ENCODE results near the gene CHST7.

The CHST7 gene

DNA sequence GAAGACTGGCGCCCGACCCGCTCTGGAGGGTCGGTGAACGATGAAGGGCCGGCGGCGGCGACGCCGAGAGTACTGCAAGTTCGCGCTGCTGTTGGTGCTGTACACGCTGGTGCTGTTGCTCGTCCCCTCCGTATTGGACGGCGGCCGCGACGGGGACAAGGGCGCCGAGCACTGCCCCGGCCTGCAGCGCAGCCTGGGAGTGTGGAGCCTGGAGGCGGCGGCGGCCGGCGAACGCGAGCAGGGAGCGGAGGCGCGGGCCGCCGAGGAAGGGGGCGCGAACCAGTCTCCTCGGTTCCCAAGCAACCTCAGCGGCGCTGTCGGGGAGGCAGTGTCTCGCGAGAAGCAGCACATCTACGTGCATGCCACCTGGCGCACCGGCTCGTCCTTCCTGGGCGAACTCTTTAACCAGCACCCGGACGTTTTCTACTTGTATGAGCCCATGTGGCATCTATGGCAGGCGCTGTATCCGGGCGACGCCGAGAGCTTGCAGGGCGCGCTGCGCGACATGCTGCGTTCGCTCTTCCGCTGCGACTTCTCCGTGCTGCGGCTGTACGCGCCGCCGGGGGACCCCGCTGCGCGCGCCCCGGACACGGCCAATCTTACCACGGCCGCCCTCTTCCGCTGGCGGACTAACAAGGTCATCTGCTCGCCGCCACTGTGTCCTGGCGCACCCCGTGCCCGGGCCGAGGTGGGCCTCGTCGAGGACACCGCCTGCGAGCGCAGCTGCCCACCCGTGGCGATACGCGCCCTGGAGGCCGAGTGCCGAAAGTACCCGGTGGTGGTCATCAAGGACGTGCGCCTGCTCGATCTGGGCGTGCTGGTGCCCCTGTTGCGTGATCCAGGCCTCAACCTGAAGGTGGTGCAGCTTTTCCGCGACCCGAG is 568 bp downstream of the CHST7 start:
- DNase-seq, result peak; percentile 51 to 73 (median 53)

DNA sequence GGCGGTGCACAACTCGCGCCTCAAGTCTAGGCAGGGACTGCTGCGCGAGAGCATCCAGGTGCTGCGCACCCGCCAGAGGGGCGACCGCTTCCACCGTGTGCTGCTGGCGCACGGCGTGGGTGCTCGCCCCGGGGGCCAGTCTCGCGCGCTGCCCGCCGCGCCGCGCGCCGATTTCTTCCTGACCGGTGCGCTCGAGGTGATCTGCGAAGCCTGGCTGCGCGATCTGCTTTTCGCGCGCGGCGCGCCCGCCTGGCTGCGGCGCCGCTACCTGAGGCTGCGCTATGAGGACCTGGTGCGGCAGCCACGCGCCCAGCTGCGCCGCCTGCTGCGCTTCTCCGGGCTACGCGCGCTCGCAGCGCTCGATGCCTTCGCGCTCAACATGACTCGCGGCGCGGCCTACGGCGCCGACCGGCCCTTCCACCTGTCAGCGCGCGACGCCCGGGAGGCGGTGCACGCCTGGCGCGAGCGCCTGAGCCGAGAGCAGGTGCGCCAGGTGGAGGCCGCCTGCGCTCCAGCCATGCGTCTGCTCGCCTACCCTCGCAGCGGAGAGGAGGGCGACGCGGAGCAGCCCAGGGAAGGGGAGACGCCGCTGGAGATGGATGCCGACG is 1.3 kb downstream of the CHST7 start:
- DNase-seq, result peak; percentile 3 to 52 (median 27)

DNA sequence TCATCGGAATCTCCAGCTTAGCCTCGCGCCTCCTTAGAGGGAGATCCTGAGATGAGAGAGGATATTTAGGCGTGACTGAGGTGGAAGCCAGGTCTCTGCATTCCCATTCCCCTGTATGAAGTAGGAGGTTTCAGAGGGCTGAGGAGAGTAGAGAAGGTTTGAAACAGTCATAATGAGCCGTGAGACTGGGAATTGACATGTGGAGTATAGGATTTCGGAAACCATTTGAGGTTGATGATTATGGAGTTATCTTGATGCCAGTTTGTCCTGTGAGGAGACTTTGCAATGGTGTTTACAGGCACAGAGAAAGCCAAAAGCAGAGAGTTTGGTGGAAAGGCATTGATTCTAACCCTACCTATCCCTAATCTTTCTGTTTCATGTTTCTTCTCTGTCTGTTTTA is 2.0 kb downstream of the CHST7 start:
- no peak for DNase-seq

DNA sequence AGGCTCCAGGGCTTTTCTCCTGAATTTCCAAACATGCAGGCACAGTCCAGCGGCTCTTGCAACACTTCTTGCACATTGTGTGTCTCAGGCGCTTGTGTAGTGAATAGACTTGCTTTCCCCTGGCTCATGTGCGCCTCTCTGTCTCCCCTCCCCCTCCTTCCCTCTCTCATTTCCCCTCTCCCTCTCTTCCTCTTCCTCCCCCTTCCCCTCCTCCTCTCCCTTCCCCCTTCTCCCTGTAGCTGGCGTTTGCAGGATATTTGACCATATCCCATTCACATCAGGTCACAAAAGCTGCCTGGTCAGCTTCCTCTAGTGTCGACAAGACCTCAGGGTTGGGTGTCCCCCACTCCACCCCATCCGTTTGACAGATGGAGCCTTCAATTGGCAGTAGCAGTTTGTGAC is 2.4 kb downstream of the CHST7 start:
- no peak for DNase-seq

DNA sequence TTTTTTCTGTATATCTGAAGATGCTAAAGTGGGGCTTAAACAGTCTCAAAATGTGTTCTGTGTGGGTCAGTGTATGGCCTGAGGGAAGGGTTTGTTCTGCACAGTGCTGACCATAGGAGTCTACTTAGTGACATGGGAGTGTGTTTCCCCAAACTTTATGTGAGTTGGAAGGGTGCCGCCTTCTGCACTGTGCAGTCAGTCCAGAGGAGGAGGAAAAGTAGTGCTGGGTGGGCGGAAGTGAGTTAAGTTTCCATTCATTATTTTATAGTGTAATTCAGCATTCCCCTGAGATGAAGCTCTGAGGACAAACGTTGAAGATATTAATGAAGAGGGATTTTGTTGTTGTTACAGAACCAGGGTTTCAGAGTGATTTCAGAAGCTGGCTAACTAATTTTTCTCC is 2.9 kb downstream of the CHST7 start:
- no peak for DNase-seq

DNA sequence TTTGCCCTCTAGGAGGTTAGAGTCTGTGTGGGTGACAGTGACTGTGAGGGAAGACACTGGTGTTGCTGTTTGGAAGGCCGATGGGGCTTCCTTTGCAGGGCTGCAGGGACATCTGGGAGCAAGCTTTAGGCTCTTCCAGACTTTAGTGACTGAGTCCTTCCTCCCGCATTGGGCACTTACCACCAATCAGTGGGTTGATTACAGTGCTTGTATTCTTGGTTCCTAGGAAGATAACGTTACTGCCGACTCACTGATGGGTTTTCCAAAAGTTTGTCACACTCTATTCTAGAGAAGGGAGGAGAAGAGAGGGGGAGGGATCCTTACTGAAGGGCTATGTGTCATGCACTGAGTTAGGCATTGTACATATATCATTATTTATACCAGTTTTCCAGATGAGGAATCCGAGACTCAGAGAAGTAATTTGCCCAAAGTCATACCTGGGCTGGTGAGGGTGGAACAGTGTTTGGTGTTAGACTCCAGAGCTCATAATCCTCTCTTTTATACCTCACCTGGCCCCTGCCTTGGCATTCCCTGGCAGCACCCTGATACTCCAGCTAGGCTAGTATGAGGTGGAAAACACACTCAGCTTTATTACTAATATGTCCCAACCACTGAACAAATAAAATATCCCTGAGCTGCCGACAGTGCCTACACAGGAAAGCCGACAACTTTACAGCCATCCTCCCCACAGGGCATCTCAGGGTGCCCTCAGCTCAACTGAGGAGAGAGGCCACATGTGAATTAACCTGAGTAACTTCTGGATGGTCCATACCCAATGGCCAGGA is 3.8 kb downstream of the CHST7 start:
- DNase-seq, result no peak

DNA sequence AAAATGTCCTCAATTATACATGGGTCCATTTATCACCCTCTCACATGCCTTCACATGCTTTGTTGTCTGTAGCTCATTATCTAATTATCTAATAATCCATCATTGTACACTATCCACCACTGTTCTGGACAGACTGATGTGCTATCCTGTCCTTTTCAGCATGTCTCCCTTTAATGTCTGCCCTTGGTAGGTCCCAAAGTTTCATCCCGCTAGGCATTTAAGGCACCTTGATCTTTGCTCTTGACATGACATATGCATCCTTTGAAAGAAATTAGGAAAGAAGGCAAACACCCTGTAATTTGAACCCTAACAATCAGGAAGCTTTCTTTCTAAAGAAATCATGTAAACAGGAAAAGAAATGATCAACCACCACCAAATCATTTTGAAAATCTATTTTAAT is 5.7 kb downstream of the CHST7 start:
- DNase-seq, result no peak

DNA sequence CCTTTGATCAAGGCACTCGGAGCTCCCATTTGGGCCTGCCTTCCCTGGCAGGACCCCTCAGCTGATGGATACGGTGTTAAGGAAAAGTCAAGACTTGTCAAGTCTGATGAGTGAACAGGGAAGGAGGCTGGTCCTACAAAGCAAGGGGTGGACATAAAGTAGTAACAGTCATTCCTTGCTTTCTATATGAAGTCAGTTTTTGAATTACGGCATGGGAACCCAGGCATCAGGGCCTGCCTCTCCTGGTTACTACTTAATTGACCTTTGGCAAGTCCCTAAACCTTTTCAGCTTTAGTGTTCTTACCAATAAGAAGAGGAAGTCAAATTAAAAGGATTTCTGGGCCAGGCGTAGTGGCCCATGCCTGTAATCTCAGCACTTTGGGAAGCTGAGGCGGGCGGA is 7.0 kb downstream of the CHST7 start:
- DNase-seq, result no peak

DNA sequence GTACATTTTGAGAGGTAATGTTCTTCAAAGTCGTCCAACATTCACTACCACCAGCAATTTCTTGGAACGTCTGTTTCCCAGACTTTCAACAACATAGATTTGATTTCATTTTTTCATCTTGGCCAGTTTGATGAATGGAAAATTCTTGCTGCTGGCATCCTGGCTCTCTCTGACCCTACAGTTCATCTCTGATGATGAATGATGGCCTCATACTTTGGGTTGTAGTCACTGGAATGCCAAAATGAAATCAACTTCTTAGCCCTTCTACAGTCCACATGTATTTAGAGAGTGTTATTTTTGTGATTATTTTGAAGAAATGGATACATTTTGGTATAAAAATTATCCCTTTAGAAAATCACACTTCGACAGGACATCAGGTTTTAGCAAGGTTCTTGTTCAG is 8.8 kb downstream of the CHST7 start:
- no peak for DNase-seq

DNA sequence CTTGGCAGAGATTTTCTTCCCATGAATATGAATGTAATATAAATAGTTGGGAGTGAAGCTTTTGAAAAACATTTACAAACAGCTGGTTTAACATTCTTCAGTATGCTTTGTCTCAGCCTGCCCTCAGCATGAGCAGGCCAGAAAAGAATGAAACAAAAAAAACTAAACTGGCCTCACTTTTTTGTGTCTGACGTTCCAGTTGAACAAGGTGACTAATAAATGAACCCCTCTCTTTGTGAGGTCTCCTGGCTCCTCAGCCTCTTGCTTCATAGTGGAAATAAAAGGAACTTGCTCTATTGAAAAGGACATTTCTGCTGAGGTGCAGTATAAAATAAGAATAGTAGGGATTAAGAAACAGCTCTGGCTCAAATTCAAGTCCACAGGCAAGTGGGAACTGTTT is 9.4 kb downstream of the CHST7 start:
- DNase-seq, result no peak

DNA sequence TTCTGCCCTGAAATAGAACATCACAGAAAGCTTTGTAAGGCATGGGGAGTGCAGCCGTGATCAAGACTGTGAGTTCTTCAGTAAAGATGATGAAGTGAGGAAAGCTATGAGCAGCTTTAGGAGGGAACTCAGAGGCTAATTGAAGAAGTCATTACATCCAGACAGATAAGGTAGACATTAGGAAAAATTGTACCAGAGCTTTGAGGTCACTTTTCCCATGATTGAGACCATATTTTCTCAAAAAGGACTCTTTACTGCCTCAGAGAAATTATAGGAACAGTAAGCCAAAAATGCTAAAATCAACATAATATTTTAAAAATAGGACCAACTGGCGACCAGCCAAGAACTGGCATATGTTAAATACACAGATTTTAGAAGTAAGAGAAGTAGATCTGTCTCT is 11.2 kb downstream of the CHST7 start:
- DNase-seq, result no peak

DNA sequence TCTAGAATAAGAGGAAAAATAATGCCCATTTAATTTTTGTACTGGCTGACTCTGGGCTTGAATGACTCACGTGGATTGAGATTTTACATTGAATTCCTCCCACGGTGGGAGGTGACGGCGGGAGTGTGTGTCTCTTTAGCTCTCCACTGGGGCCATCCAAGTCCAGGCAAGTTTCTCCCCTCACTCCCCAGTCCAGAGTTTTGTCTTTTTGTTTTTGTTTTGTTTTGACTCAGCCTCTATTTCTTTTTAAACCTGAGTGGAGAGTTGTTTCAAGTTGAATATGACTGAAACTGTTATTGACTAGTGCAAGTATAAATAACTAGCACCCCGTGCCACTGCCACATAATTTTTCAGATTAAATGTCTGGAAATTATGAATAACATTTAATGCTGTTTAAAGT is 13.6 kb downstream of the CHST7 start:
- no peak for DNase-seq

DNA sequence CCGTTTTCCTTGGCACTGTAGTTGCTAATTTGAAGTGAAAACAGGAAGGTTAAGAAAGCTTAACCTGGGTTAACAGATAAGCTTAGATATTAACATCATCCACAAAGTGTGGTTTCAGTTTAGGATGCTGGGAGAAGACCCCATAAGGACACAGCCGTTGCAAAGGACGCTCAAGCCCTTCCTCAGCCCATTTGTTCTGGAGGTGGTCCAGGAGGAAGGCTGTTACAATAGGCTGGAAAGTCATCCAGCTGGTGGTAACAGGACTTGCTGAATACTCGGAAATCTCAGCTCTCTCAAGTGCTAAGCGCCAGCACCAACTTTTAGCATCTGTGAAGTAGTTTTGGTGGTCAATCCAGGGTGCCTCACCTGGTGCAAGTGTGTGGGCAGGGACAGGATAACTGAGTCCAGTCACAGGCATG is 14.2 kb downstream of the CHST7 start:
- no peak for DNase-seq

DNA sequence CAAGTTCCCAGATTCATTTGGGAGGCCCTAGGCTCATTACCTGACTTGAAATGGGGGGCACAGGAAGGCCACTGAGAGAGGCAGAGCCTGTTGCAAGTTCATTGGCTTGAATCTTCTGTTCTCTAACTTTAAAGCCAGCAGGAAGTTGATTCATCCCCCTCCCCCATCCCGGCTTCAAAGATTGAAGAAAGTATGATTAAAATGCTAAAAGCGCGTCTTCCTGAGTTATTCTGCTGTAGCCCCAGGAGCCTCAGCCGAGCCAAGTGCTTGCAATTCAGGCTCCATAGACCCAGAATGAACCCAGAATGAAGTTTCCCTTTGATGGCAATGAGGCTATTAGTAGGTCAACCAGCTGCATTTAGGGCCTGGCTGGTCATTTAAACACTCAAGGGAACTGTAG is 14.7 kb downstream of the CHST7 start:
- peak in 4 of 6 experiments; percentile 11 to 58 (median 41) for DNase-seq

DNA sequence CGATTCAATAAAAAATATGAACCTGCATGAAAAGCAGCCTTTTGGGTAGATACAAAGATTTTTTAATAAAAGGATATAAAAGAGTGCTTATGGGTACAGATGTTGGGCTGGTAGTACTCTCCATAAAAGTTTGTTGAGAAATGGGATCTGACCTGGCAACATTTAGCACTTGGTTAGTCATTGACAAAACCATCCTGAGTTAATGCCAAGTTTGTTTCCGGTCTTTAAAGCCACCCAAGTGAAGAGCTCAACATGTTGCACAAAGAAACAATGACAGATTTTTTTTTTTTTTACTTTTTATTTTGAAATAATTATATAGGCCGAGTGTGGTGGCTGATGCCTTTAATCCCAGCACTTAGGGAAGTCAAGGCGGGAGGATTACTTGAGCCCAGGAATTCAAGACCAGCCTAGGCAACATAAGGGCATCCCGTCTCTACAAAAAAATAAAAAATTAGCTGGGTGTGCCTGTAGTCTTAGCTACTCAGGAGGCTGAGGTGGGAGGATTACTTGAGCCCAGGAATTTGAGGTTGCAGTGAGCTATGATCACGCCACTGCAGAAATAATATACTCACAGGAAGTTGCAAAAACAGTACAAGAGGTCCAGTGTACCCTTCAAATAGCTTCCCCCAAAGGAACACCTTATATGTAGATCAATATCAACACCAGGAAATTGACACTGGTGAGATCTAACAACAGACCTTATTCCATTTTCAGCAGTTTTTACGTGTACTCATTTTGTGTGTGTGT is 16.6 kb downstream of the CHST7 start:
- DNase-seq, result no peak

DNA sequence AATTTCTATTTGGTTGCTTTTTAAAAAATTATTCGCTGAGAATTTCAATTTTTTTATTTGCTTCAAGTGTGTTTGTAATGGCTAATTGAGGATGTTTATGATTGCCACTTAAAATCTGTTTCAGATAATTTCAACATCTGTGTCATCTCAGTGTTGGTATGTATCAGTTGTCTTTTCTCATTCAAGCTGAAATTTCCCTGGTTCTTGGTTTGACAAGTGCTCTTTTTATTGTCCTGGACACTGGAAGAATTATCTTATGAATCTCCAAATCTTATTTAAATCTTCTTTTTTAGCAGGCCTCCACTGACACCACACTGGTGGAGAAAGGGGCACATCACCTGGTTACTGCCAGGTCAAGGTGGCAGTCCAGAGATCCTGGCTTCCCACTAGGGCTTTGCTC is 21.5 kb downstream of the CHST7 start:
- no peak for DNase-seq

DNA sequence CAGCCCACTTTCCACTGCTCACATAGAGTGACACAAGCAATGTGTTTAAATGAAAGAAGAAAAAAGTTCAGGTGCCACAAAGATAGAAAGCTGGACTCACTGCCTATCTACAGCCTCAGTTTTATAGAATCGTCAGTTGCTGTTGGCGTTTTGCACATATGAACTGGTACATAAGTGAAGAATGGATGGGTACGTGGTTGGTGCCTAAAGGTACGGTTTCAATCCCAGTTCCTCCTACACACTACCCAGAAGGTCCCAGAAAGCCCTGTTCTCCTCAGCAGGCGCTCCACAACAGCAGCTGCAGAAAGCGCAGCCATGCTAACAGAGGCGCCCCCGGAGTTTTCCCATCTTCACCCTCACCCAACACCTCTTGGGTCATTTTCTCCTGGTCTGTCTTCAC is 23.6 kb downstream of the CHST7 start:
- no peak for DNase-seq

DNA sequence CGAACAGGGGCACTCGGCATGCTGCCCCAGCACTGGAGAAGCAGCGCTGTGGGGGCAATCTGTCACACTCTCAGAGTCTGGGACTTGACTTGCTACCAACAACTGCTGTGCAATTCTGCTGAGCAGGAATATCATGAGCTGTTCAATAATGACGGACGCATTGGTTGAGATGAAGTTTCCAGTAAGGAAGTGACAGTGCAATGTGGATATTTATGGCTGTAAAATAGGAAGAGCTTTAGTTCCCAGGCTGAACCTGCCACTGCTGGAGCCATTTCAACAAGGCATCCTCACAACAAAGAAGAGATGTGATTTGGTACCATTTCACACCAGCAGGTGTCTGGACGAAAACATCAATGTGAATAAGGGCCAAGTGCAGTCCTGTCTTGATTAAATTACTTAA is 24.2 kb downstream of the CHST7 start:
- DNase-seq, result no peak

DNA sequence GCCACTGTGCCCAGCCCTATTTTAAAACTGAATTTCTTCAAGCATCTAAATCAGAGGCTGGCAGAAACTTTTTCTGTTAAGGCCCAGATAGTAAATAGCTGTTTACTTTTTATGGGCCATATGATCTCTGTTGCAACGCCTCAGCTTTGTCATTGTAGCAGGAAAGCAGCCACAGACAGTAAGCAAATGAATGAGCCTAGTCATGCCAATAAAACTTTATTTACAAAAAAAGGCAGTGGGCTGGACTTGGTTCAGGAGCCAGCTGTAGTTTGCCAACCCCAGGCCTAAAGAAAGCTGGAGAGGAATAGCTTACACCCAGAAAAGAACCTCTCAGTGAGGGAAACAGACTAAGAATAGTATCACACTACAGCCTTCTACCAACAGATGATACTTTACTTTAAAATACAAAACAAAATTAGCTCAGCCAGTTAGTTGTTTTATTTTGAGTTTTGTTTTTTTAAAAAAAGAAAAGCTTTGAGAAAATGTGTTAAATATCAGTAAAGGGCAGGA is 25.5 kb downstream of the CHST7 start:
- no peak for DNase-seq

DNA sequence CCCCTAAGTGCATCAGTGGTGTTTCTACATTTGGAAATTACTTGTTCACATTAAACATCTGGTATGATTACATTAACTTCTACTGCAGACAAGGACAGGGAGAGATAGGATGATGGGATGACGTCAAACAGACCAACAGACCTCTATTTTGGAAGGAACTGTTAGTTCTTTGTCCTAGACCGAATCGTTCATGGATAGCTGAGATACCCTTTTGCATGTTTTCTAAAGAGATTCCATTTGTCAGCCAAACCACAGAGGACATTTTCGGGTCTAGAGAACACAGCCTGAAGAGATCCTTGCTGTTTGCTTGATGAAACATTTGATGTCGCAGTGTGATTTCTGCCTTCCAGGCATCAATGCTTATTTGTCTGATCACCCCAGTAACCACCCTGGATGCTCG is 27.7 kb downstream of the CHST7 start:
- DNase-seq, result no peak

DNA sequence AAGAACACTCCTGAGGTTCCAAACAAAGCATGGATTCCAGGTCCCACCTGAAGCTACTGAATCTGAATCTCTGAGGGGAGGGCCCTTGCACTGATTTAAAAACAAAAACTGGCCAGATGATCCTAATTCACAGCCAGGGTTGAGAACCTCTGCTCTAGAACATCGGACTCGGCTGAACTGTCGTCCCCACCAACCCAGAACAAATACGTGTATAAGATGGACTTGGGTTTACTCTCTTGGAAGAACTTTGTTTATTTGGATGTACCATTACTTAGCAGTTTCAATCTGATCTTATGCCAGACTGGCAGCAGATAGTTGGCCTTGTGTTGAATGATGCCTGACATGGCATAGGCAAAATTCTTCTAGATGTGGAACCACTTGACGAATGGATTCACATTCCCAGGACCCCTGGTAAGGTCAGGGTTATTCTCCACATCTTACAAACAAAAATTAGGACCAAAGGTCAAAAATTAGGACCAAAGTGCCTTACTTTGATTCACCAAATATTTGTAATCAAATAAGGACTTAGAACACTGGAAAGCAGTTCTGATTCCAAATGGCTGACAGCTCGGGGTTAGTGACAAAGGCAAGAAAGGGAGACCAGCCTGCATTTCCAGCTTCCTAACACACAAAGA is 29.0 kb downstream of the CHST7 start:
- DNase-seq, result no peak

DNA sequence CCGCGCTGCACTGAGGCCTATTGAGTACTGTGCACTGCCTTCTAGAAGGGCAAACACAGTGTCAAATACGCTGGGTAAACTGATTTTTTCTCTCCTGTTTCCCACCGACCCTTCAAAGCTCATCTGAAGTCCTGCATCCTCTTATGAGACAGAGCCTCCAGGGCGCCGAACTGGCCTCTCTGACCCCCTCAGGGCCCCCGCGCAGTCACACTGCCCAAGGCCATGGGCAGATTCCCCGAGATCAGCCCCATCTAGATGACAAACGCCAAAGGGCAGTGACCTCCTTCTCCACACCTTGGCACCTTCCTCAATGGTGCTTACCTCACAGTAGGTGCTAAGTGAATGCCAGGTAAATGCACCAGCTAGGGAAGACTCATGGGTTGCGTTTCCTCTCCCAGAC is 34.4 kb downstream of the CHST7 start:
- no peak for DNase-seq
